ENCODE results near the gene PALLD.
"Not testable (repeated sequence)": the region's sequence is repeated elsewhere in the genome, so short reads cannot be mapped to it uniquely, and the experiment has no call there.

Gene PALLD

GRCh38 chr4:168933423-168933822 is 436.6 kb downstream of the PALLD start:
- DNase-seq (ENCODE audit: low spot score) = no peak
- Histone ChIP-seq H3K4me3 (ENCODE audit: severe bottlenecking) (no peak overlapping the region), H3K27ac (ENCODE audit: poor library complexity, severe bottlenecking) (no peak overlapping the region), H3K27me3 (ENCODE audit: insufficient read depth, poor library complexity, severe bottlenecking) (no peaks in the 10 kb centered on the region), H3K9me3 (ENCODE audit: severe bottlenecking) (peaks cover 4% of the 10 kb centered on the region), H3K4me1 (ENCODE audit: insufficient read depth, poor library complexity, severe bottlenecking) (no peaks in the 10 kb centered on the region), H3K36me3 (ENCODE audit: low read depth) (peaks cover 18% of the 10 kb centered on the region)
- no peak for ATAC-seq (ENCODE audit: low read depth)
- TF ChIP-seq CTCF (IDR thresholded peaks at IDR 0.05; ENCODE audit: poor library complexity, severe bottlenecking) = no peak

- DNase-seq (ENCODE audit: low spot score); ATAC-seq (ENCODE audit: low read depth); H3K4me1 ChIP-seq (ENCODE audit: insufficient read depth, poor library complexity, severe bottlenecking); H3K27me3 ChIP-seq (ENCODE audit: insufficient read depth, poor library complexity, severe bottlenecking); H3K9me3 ChIP-seq (ENCODE audit: severe bottlenecking); H3K4me3 ChIP-seq (ENCODE audit: severe bottlenecking); H3K36me3 ChIP-seq (ENCODE audit: low read depth); H3K27ac ChIP-seq (ENCODE audit: poor library complexity, severe bottlenecking): not testable (repeated sequence)
These were observed 440.6 kb downstream of the PALLD start for GRCh38 chr4:168937473-168937872.

- no peak overlapping the region for H3K27ac ChIP-seq (ENCODE audit: poor library complexity, severe bottlenecking)
- H3K36me3 ChIP-seq (ENCODE audit: low read depth) = no peaks in the 10 kb centered on the region; the same call in 1 of the 2 replicates
- H3K4me1 ChIP-seq (ENCODE audit: insufficient read depth, poor library complexity, severe bottlenecking) = no peaks in the 10 kb centered on the region
- no peaks in the 10 kb centered on the region for H3K27me3 ChIP-seq (ENCODE audit: insufficient read depth, poor library complexity, severe bottlenecking)
- peak; percentile 54 for TF ChIP-seq CTCF (IDR thresholded peaks at IDR 0.05; ENCODE audit: poor library complexity, severe bottlenecking)
- H3K4me3 ChIP-seq (ENCODE audit: severe bottlenecking) = no peak overlapping the region
- ATAC-seq (ENCODE audit: low read depth) (no peak), DNase-seq (ENCODE audit: low spot score) (no peak)
- no peaks in the 10 kb centered on the region for H3K9me3 ChIP-seq (ENCODE audit: severe bottlenecking)
These were observed 446.1 kb downstream of the PALLD start for GRCh38 chr4:168942985-168943384.

GRCh38 chr4:168945291-168945690 is 448.4 kb downstream of the PALLD start:
- ATAC-seq (ENCODE audit: low read depth) (no peak), DNase-seq (ENCODE audit: low spot score) (no peak)
- no peaks in the 10 kb centered on the region for H3K9me3 ChIP-seq (ENCODE audit: severe bottlenecking)
- no peak overlapping the region for H3K4me3 ChIP-seq (ENCODE audit: severe bottlenecking)
- no peak overlapping the region for H3K27ac ChIP-seq (ENCODE audit: poor library complexity, severe bottlenecking)
- no peaks in the 10 kb centered on the region for H3K27me3 ChIP-seq (ENCODE audit: insufficient read depth, poor library complexity, severe bottlenecking)
- no peak for TF ChIP-seq CTCF (IDR thresholded peaks at IDR 0.05; ENCODE audit: poor library complexity, severe bottlenecking)
- H3K4me1 ChIP-seq (ENCODE audit: insufficient read depth, poor library complexity, severe bottlenecking) = no peaks in the 10 kb centered on the region
- no peaks in the 10 kb centered on the region; the same call in 1 of the 2 replicates for H3K36me3 ChIP-seq (ENCODE audit: low read depth)

- DNase-seq (ENCODE audit: low spot score); ATAC-seq (ENCODE audit: low read depth); H3K27ac ChIP-seq (ENCODE audit: poor library complexity, severe bottlenecking): not testable (repeated sequence)
These were observed 456.0 kb downstream of the PALLD start for GRCh38 chr4:168952821-168953246.

GRCh38 chr4:168955674-168956073 is 458.8 kb downstream of the PALLD start:
- Histone ChIP-seq H3K4me1 (ENCODE audit: insufficient read depth, poor library complexity, severe bottlenecking) (no peaks in the 10 kb centered on the region), H3K27ac (ENCODE audit: poor library complexity, severe bottlenecking) (no peak overlapping the region), H3K4me3 (ENCODE audit: severe bottlenecking) (no peak overlapping the region), H3K27me3 (ENCODE audit: insufficient read depth, poor library complexity, severe bottlenecking) (no peaks in the 10 kb centered on the region), H3K9me3 (ENCODE audit: severe bottlenecking) (no peaks in the 10 kb centered on the region), H3K36me3 (ENCODE audit: low read depth) (no peaks in the 10 kb centered on the region)
- ATAC-seq (ENCODE audit: low read depth) (no peak), DNase-seq (ENCODE audit: low spot score) (no peak)
- no peak for TF ChIP-seq CTCF (IDR thresholded peaks at IDR 0.05; ENCODE audit: poor library complexity, severe bottlenecking)

More at GRCh38 chr4:168952821-168953246, 456.0 kb downstream of the PALLD start:
- not testable (repeated sequence) for H3K36me3 ChIP-seq (ENCODE audit: low read depth); H3K4me3 ChIP-seq (ENCODE audit: severe bottlenecking); H3K4me1 ChIP-seq (ENCODE audit: insufficient read depth, poor library complexity, severe bottlenecking); H3K9me3 ChIP-seq (ENCODE audit: severe bottlenecking); H3K27me3 ChIP-seq (ENCODE audit: insufficient read depth, poor library complexity, severe bottlenecking)

All from RWPE2 (cell line).